Right cardiac atrium (tissue), 5 donors: ENCODE results near the gene RHOB. TPM values are rescaled to one million over a fixed set of nuclear protein-coding genes. Genes with fewer than 3 reads are reported as not detected.
"Not testable (repeated sequence)": the region's sequence is repeated elsewhere in the genome, so short reads cannot be mapped to it uniquely, and the experiment has no call there.

ENCODE experiments used
- ATAC-seq, 2 donors: fragments of 200-7000 bp; cut with Tn5 transposase; one replicate each; pipeline versions ENCODE4 v1.8.0 to v1.9.1; 2020; ENCODE audit warnings: moderate library complexity in 2 of 2, mild to moderate bottlenecking in 1 of 2
- DNase-seq, 3 donors: peaks; one replicate each; pipeline ENCODE4 v3.0.0-alpha.2; 2020
- H3K27ac ChIP-seq: one replicate; pipeline ENCODE4 v1.5.1; 2013; ENCODE audit warnings: mild to moderate bottlenecking, low read length, control low read depth, moderate library complexity
- H3K27me3 ChIP-seq: one replicate; pipeline ENCODE4 v1.6.1; 2013; ENCODE audit not compliant: control insufficient read depth, insufficient read depth
- H3K4me1 ChIP-seq: one replicate; pipeline ENCODE4 v1.6.1; 2013; ENCODE audit warnings: low read length; ENCODE audit not compliant: control insufficient read depth, insufficient read depth
- H3K4me3 ChIP-seq: one replicate; pipeline ENCODE4 v1.5.1; 2013; ENCODE audit warnings: low read length, control low read depth
- H3K9me3 ChIP-seq: one replicate; pipeline ENCODE4 v1.6.1; 2013; ENCODE audit warnings: low read length; ENCODE audit not compliant: control insufficient read depth
- WGBS: extraction: QIAGEN DNeasy Blood & Tissue Kit; methylation state at CpG from one replicate; pipeline ENCODE4 v1.1.7; 2013; 5-methylcytosine and 5-hydroxymethylcytosine counted together
- intact Hi-C, 4 donors: fragments of 100-400 bp; cut with DNase I; formaldehyde crosslinking; loops; one replicate each; pipeline versions ENCODE4 v1.11.0 to v1.14.0; 2022 to 2023
- polyA plus RNA-seq: library from polyadenylated mRNA; stranded (reverse); fragments of 200-250 nt; gene quantifications from one replicate; pipeline ENCODE4 v1.2.3, GENCODE V29; 2013
- total RNA-seq, 4 donors: library from RNA; stranded (reverse); fragmentation: NEBNext Ultra II Directional; extraction: Animal tissue kit (Norgen Biotek cat#: 25700); gene quantifications; one replicate each; pipeline ENCODE4 v1.2.1, GENCODE V29; 2021
- donor health status: healthy with polysubstance abuse.
- donor health status: DM: no; HTN: yes; CAD: no.
- donor health status: DM: no; HTN: no; CAD: no.
- donor health status: DM: no; HTN: yes; CAD: no; lungs with severe emphysema.
- donor health status: DM: yes; HTN: yes; CAD: no.

Gene RHOB
- total and polyA plus RNA-seq, 5 donors = 141 to 365 (median 225) TPM

- Histone ChIP-seq H3K4me3 (no peak overlapping the region), H3K4me1 (no peaks in the 10 kb centered on the region), H3K27ac (no peak overlapping the region), H3K27me3 (no peaks in the 10 kb centered on the region), H3K9me3 (no peaks in the 10 kb centered on the region)
- peak in 1 of 2 donors; percentile 17 for ATAC-seq
- WGBS = 87% methylated on average over 7 of the region's 7 CpGs
- DNase-seq = no peak
- intact Hi-C loops = no loop called here
These were observed 16.2 kb upstream of the RHOB start for GRCh38 chr2:20430461-20431300.

DNA sequence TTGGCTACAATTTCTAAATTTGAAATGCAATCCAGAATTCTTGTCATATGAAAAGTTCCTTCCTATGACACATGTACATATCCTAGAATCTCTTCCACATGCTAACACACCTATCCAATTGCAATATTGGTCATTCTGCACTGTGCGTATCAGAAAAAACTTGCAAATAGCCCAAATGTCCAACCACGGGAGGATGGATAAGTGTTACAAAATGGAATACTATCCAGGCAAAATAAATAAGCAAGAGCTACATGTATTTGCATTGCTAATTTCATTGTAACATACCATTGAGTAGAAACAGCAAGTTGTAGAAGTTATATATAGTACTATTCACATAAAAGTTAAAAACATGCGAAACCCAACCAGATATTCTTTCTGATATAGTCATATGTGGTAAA lies 15.6 kb upstream of the RHOB start:
- Histone ChIP-seq H3K9me3 (no peaks in the 10 kb centered on the region), H3K27ac (no peak overlapping the region), H3K27me3 (no peaks in the 10 kb centered on the region), H3K4me1 (no peaks in the 10 kb centered on the region), H3K4me3 (no peak overlapping the region)
- intact Hi-C loops = no loop called here
- DNase-seq = no peak
- 94% methylated on average over 3 of the region's 3 CpGs for WGBS
- no peak for ATAC-seq

DNA sequence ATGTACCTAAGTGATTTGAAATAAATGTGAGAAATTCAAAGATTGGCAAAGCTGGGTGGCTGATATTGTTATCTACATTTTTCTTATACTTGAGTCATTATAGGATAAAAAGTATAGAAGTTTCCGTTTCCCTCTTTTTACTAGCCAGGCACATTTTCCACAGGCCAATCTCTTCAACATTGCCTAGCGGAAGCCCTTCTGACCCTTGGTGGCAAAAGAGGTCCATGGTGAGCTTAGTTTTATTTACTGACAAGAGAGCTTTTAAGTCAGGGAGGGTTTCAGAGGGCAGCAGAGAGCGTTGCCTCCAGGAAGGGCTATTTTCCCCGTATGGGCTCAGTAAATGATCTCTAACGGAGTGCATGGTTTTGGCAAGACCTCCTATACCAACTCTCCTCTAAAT lies 15.1 kb upstream of the RHOB start:
- intact Hi-C loops = no loop called here
- Histone ChIP-seq H3K4me1 (no peaks in the 10 kb centered on the region), H3K4me3 (no peak overlapping the region), H3K27ac (no peak overlapping the region), H3K27me3 (no peaks in the 10 kb centered on the region), H3K9me3 (no peaks in the 10 kb centered on the region)
- 71% methylated on average over 5 of the region's 5 CpGs for WGBS
- no peak for ATAC-seq
- DNase-seq = no peak

- H3K27me3 ChIP-seq = no peaks in the 10 kb centered on the region
- no peaks in the 10 kb centered on the region for H3K4me1 ChIP-seq
- intact Hi-C loops = no loop called here
- ATAC-seq (no peak), DNase-seq (no peak)
- H3K27ac ChIP-seq = no peak overlapping the region
- no peaks in the 10 kb centered on the region for H3K9me3 ChIP-seq
- WGBS = 81% methylated on average over 5 of the region's 5 CpGs
- H3K4me3 ChIP-seq = no peak overlapping the region
These were observed 14.2 kb upstream of the RHOB start for GRCh38 chr2:20432714-20433113.

DNA sequence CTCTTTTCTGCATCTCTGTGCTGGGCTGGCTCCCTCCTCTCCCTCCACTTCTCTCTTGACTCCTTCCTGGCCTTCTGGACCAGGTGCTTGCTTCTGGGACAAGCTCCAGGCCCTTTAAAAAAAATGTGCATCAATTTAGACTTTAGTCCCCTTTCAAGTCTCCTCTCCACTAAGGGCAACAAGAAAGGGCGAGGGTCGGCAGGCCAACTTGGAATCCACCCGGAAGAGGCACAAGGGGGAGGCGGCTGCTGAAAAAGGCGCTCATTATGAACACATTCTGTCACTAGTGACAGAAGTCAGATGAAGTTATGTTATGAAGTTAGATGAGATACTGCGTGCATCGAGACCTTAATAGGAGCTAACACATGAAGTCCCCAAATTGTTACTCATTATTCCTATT lies 13.6 kb upstream of the RHOB start:
- H3K9me3 ChIP-seq = no peaks in the 10 kb centered on the region
- DNase-seq (no peak), ATAC-seq (no peak)
- H3K4me3 ChIP-seq = no peak overlapping the region
- H3K27me3 ChIP-seq = no peaks in the 10 kb centered on the region
- intact Hi-C loops = no loop called here
- 91% methylated on average over 7 of the region's 7 CpGs for WGBS
- H3K4me1 ChIP-seq = no peaks in the 10 kb centered on the region
- no peak overlapping the region for H3K27ac ChIP-seq

DNA sequence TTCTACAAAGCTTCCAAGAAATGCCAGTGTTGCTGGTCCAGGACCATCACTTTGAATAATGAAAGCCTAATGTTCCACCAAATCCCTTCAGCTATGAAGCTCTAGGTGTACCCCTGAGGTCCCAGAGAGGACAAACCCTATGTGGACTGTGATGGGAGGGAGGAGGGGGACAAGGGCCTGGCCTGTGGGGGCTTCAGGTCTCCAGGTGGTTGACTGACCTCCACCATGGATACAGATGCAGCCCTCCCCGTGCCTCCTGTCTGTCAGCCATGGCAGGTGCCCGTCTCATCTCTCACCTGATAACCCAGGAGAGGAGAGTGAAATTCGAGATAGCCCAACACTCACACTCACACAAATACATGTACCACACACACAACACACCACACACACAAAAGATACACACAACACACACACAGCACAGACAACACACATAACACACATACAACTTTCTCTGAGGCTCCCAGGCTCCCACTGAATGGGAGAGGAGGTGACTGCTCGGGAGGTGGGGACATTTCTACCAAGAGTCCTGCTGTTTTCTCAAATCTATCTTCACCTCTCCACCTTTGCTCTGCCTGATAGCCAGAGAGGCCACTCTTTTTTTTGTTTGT lies 12.8 kb upstream of the RHOB start:
- no peak overlapping the region for H3K27ac ChIP-seq
- ATAC-seq = no peak
- H3K27me3 ChIP-seq = no peaks in the 10 kb centered on the region
- DNase-seq = no peak
- H3K4me3 ChIP-seq = no peak overlapping the region
- WGBS = 87% methylated on average over 4 of the region's 4 CpGs
- no peaks in the 10 kb centered on the region for H3K9me3 ChIP-seq
- H3K4me1 ChIP-seq = no peaks in the 10 kb centered on the region
- intact Hi-C loops = no loop called here

DNA sequence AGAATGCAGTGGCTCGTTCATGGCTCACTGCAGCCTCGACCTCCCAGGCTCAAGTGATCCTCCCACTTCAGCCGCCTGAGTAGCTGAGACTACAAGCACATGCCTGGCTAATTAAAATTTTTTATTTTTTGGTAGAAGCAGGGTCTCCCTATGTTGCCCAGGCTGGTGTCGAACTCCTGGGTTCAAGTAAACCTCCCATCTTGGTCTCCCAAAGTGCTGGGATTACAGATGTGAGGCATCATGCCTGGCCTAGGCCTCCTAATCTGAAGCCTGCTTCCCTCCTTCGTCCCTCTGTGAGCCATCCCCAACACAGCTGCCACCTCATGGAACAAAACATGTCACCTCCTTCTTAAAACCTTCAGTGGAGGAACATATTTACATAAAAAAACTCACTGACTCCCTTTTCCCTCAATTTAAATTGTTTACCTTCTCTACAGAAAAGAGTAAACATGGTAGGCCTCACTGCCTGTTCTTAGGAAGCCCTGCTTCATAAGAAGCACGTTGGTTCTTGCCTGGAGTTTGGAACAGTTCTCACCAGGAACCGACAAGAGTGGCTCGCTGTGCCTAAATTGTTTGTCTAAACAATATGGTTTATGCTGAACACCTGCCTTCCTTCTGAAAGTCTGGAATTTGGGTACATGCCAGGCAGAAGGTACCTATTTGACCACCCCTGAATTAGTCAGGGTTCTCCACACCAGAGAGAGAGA lies 12.1 kb upstream of the RHOB start:
- Histone ChIP-seq H3K9me3 (no peaks in the 10 kb centered on the region), H3K4me1 (no peaks in the 10 kb centered on the region), H3K4me3 (no peak overlapping the region), H3K27ac (no peak overlapping the region), H3K27me3 (no peaks in the 10 kb centered on the region)
- WGBS = 90% methylated on average over 8 of the region's 8 CpGs
- intact Hi-C loops = no loop called here
- ATAC-seq = no peak
- no peak for DNase-seq

DNA sequence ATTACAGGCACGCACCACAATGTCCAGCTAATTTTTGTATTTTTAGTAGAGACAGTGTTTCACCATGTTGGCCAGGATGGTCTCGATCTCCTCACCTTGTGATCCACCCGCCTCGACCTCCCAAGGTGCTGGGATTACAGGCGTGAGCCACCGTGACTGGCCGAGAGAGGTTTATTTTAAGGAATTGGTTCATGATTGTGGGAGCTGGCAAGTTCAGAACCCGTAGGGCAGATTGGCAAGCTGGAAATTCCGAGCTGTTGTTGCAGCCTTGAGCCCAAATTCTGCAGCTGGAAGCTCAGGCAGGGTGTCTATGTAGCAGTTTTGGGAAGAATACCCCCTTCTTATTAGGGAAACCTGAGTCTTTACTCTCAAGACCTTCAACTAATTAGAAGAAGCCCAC lies 11.4 kb upstream of the RHOB start:
- ATAC-seq, H3K27me3 ChIP-seq, H3K4me3 ChIP-seq, H3K27ac ChIP-seq, H3K4me1 ChIP-seq, H3K9me3 ChIP-seq, DNase-seq, intact Hi-C loops: not testable (repeated sequence)
- WGBS = 88% methylated on average over 9 of the region's 9 CpGs

- H3K4me1 ChIP-seq = no peaks in the 10 kb centered on the region
- H3K27ac ChIP-seq = no peak overlapping the region
- WGBS = 88% methylated on average over 7 of the region's 7 CpGs
- ATAC-seq (no peak), DNase-seq (no peak)
- H3K27me3 ChIP-seq = no peaks in the 10 kb centered on the region
- H3K9me3 ChIP-seq = no peaks in the 10 kb centered on the region
- intact Hi-C loops = no loop called here
- H3K4me3 ChIP-seq = no peak overlapping the region
These were observed 10.0 kb upstream of the RHOB start for GRCh38 chr2:20436716-20437470.

DNA sequence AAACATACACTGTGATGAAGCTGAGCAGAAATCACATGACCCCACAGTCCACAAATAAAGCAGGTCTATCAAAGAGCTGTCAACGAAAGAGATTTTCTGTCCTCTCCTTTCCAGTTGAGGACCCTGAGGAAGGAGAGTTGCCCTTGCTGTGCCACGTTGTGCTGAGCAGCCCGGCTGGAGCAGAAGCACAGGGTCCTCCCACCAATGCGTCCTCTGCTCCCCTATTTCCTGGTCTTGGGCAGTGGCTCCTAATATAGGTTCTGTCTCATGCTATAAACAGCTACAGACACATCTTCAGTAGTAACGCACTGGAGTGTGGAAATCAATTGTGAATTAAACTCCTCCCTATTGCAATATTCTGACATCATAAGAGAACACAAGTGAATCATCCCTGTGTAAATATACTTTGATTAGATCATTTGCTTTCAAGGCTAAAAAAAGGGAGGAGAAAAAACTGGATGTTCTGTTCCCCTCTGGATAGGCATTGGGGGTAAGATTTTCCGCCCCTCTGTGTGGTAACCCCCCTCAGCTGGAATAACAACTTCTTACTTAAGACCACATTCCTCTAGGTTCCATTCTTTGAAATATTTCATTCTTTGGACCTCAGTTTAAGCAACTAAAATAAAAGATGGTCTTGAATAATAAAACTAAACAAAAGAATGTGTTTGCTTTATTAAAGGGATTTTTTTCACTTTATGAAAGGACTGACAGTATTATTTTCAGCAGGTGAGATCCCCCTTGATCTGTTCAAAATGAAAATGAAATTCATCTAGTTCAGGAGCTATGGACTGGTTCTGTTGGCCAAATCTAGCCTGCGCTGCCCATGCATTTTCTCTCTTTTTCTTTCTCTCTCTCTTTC lies 8.3 kb upstream of the RHOB start:
- intact Hi-C loops = no loop called here
- H3K4me1 ChIP-seq = no peaks in the 10 kb centered on the region
- H3K27ac ChIP-seq = peak overlapping the region; percentile 57
- H3K4me3 ChIP-seq = no peak overlapping the region
- no peaks in the 10 kb centered on the region for H3K27me3 ChIP-seq
- H3K9me3 ChIP-seq = no peaks in the 10 kb centered on the region
- ATAC-seq (peak; percentile 68 to 84), DNase-seq (no peak)
- 45% methylated on average over 7 of the region's 7 CpGs for WGBS
